WI38 (cell line): ENCODE measurements around the gene NPFFR2.

ENCODE experiments used
- H3K4me3 ChIP-seq: 2 replicates; pipeline ENCODE4 v1.5.1; 2011; ENCODE audit warnings: low read depth, mild to moderate bottlenecking, control low read depth, low read length
- CTCF ChIP-seq: IDR thresholded peaks from 2 replicates; pipeline ENCODE4 v1.5.1; 2012; ENCODE audit warnings: low read depth, mild to moderate bottlenecking, control low read depth, low read length

Gene NPFFR2

GRCh38 chr4:72031868-72032608, at the start of gene NPFFR2:
NPFFR2 (plus strand) TSS chr4:72032000; CDS start chr4:72128592, 96,592 bp downstream.
- H3K4me3 ChIP-seq: peak within 1 kb of the TSS; percentile 49
- no peak for TF ChIP-seq CTCF

GRCh38 chr4:71992571-71993312, 39.1 kb upstream of the NPFFR2 start:
- TF ChIP-seq CTCF: no peak
- H3K4me3 ChIP-seq: no peak overlapping the region

GRCh38 chr4:71994559-71994958, 37.2 kb upstream of the NPFFR2 start:
- H3K4me3 ChIP-seq: no peak overlapping the region
- no peak for TF ChIP-seq CTCF

GRCh38 chr4:71995297-71995696, 36.5 kb upstream of the NPFFR2 start:
- no peak overlapping the region for H3K4me3 ChIP-seq
- TF ChIP-seq CTCF: no peak

- TF ChIP-seq CTCF: no peak
- no peak overlapping the region for H3K4me3 ChIP-seq
Measured at GRCh38 chr4:72006586-72006985, 25.2 kb upstream of the NPFFR2 start.

- no peak for TF ChIP-seq CTCF
- no peak overlapping the region for H3K4me3 ChIP-seq
Measured at GRCh38 chr4:72011906-72012305, 19.9 kb upstream of the NPFFR2 start.

- TF ChIP-seq CTCF: no peak
Measured at GRCh38 chr4:72016011-72016410, 15.8 kb upstream of the NPFFR2 start.

More at GRCh38 chr4:72016011-72016410, 15.8 kb upstream of the NPFFR2 start:
- no peak overlapping the region for H3K4me3 ChIP-seq
